Mesothelial cell of epicardium (in vitro differentiated cells): ENCODE measurements around the gene BAIAP2L1. TPM values are rescaled to one million over a fixed set of nuclear protein-coding genes. Genes with fewer than 3 reads are reported as not detected.

ENCODE experiments used
- DNase-seq, 2 experiments: peaks; one replicate each; pipeline ENCODE4 v3.0.0; 2021; ENCODE audit warnings: low spot score in 2 of 2; ENCODE audit not compliant: unreplicated experiment in 2 of 2
- H3K27ac Mint-ChIP-seq: 2 replicates; pipeline ENCODE4 v1.8.0; 2021; ENCODE audit warnings: mixed read lengths
- H3K27me3 Mint-ChIP-seq: 2 replicates; pipeline ENCODE4 v1.8.0; 2021; ENCODE audit warnings: low read depth, mixed read lengths
- H3K36me3 Mint-ChIP-seq: 2 replicates; pipeline ENCODE4 v1.8.0; 2021; ENCODE audit warnings: mixed read lengths
- H3K4me1 Mint-ChIP-seq: 2 replicates; pipeline ENCODE4 v1.8.0; 2021; ENCODE audit warnings: mixed read lengths
- H3K4me3 Mint-ChIP-seq: 2 replicates; pipeline ENCODE4 v1.8.0; 2021; ENCODE audit warnings: mild to moderate bottlenecking, moderate library complexity, mixed read lengths
- H3K9me3 Mint-ChIP-seq: 2 replicates; pipeline ENCODE4 v1.8.0; 2021; ENCODE audit warnings: mixed read lengths
- total RNA-seq: library from RNA; stranded (reverse); gene quantifications from 3 replicates; pipeline ENCODE4 v1.2.1, GENCODE V29; 2021
- TF ChIP-seq, protein P1 (sequence below): fragments of 200-600 bp; sonication (generic); IDR thresholded peaks from one replicate; pipeline ENCODE4 v1.5.0; 2021; ENCODE audit warnings: antibody characterized with exemption; ENCODE audit not compliant: unreplicated experiment

Gene BAIAP2L1
- total RNA-seq, 1 donor from 2014 or later, result 27.2 TPM

DNA sequence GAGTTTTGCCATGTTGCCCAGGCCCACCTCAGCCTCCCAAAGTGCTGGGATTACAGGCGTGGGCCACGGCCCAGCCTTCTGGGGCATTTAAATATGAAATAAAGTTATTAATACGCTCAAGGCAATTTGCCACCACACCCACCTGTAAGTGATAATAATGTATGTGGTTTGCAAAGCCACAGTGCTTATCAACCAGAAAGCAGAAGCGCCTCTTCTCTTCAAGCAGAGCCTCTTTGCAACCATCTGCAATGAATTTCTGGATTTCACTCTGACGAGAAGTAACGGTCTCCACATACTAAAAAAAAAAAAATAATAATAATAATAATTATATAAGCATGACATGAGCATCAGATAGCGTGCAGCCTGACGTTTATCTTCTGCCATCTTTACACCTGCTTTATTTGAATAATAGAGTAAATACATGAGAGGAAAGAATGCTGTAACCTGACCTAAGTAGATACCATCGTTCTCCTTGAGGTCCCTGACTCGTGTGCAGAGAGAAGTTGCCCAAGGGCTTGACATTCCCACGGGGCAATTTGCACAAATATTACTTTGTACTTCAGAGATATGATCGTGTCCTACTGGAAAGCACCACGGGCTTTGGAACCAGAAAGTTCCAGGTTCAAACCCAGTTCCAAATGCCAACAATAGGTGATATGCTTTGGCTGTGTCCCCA is 85.4 kb downstream of the BAIAP2L1 start:
- Mint-ChIP-seq H3K36me3 (peaks cover 38% of the 10 kb centered on the region), H3K4me1 (no peaks in the 10 kb centered on the region), H3K4me3 (no peak overlapping the region), H3K9me3 (peaks cover 19% of the 10 kb centered on the region), H3K27me3 (no peaks in the 10 kb centered on the region), H3K27ac (no peak overlapping the region)
- no peak for DNase-seq
- TF ChIP-seq, protein P1, sequence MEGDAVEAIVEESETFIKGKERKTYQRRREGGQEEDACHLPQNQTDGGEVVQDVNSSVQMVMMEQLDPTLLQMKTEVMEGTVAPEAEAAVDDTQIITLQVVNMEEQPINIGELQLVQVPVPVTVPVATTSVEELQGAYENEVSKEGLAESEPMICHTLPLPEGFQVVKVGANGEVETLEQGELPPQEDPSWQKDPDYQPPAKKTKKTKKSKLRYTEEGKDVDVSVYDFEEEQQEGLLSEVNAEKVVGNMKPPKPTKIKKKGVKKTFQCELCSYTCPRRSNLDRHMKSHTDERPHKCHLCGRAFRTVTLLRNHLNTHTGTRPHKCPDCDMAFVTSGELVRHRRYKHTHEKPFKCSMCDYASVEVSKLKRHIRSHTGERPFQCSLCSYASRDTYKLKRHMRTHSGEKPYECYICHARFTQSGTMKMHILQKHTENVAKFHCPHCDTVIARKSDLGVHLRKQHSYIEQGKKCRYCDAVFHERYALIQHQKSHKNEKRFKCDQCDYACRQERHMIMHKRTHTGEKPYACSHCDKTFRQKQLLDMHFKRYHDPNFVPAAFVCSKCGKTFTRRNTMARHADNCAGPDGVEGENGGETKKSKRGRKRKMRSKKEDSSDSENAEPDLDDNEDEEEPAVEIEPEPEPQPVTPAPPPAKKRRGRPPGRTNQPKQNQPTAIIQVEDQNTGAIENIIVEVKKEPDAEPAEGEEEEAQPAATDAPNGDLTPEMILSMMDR, result no peak

DNA sequence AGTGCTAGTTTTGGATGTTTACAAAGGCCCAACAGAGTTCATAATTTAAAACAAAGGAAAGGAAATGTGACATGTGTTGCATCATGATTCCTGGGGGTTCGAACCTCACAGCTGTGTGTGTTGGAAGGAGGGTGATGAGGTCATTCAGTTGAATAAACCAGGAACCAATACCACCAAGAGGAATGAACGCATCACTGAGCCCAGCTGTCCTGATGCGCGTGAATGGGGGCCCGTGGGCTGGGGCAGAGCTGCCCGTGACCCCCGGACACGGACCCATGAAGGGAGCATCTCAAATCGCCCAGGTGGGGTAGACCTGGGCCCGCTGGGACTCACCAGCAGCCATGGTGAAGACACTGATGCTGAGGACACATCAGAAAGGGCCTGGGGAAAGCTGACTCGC is 86.4 kb downstream of the BAIAP2L1 start:
- Mint-ChIP-seq H3K4me3 (no peak overlapping the region), H3K4me1 (no peaks in the 10 kb centered on the region), H3K9me3 (peaks cover 19% of the 10 kb centered on the region), H3K36me3 (peaks cover 41% of the 10 kb centered on the region), H3K27ac (no peak overlapping the region), H3K27me3 (no peaks in the 10 kb centered on the region)
- no peak for DNase-seq
- TF ChIP-seq, protein P1, result no peak

DNA sequence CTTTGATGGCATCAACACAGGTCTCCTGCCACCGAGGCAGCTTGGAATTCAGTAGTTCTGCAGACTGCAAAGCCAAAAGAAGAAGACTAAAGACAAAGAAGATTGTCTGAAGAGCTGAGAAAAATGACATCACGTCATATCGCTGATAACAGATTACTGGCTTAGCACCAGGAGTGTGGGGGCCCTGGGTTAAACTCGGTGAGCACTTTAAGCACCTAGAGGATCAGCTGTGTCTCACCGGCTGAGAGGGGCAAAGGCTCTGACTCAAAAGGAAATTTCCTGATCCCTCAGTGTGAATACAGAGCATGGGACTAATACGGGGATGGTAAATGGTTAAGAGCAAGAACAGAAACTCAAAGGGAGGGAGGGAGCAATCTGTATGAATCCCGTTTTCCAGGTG is 88.7 kb downstream of the BAIAP2L1 start:
- H3K27ac Mint-ChIP-seq, result no peak overlapping the region
- H3K9me3 Mint-ChIP-seq, result peaks cover 10% of the 10 kb centered on the region
- peaks cover 43% of the 10 kb centered on the region for H3K36me3 Mint-ChIP-seq
- H3K4me1 Mint-ChIP-seq, result no peaks in the 10 kb centered on the region
- TF ChIP-seq, protein P1, result no peak
- no peak overlapping the region for H3K4me3 Mint-ChIP-seq
- DNase-seq, result no peak
- H3K27me3 Mint-ChIP-seq, result no peaks in the 10 kb centered on the region

DNA sequence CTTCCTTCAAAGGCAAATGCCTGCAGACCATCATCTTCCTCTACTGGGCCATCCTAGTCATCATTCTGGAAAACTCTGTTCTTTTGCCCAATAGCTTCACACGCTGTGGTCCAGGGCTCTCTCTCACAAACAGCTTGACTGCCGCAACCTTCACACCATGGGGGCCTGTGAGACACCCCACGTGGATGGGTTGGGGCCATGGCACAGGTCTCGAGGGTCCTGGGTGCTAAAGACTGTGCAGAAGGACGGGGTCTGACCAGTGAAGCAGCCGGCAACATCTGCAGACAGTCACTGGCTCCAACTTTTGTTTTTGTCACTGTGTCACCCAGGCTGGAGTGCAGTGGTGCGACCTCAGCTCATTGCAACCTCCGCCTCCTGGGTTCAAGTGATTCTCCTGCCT is 91.3 kb downstream of the BAIAP2L1 start:
- TF ChIP-seq, protein P1, result no peak
- Mint-ChIP-seq H3K9me3 (no peaks in the 10 kb centered on the region), H3K4me1 (peaks cover 5% of the 10 kb centered on the region), H3K27me3 (no peaks in the 10 kb centered on the region), H3K27ac (no peak overlapping the region), H3K4me3 (no peak overlapping the region), H3K36me3 (peaks cover 28% of the 10 kb centered on the region)
- DNase-seq, result no peak

DNA sequence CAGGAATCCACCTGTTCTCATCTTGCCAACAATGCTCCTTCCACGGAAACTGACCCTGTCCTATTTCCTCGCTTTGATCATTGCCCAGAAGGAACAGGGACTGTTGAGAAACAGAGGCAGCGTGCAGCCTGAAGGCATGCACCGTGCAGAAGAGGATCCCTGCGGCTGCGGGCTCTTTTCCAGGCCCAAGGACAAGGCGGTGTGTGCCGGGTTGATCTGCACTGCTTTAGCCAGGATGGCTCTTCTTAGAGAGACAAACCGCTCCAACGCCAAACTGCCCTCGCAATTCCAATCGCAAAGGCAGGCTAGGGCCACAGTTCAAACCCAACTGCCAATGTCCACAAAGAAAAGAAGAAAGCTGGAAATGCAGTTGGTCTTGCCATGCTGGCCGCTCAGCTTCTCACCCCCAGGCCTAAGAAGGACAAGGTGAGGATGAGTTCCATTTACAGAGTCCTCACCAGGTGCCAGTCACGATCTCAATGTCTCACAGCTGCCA is 92.9 kb downstream of the BAIAP2L1 start:
- Mint-ChIP-seq H3K36me3 (peaks cover 26% of the 10 kb centered on the region), H3K4me1 (peaks cover 16% of the 10 kb centered on the region), H3K4me3 (no peak overlapping the region), H3K27me3 (no peaks in the 10 kb centered on the region), H3K9me3 (no peaks in the 10 kb centered on the region), H3K27ac (no peak overlapping the region)
- no peak for DNase-seq
- TF ChIP-seq, protein P1, result no peak
